ENCODE measurements around the gene PCDHA2. TPM values are rescaled to one million over a fixed set of nuclear protein-coding genes. Genes with fewer than 3 reads are reported as not detected.

The PCDHA2 gene
- 2.0 to 2.4 TPM (median 2.1 TPM) in 3 replicates for total RNA-seq (2021)
- Bru-seq, nascent RNA: percentile 52 among the genes with signal in this experiment
- long read RNA-seq, experiment 1, partial matches to known transcripts: 21 of 22 reads
- long read RNA-seq, experiment 1, other reads (novel, unspliced or antisense): 1 of 22 reads
- long read RNA-seq, experiment 2, partial matches to known transcripts: 0 of 2 reads
- long read RNA-seq, experiment 2, other reads (novel, unspliced or antisense): 2 of 2 reads
- long read RNA-seq, experiment 3: 0 reads

- ATAC-seq (peak; percentile 89), DNase-seq (ENCODE audit: low spot score) (no peak)
- Mint-ChIP-seq H3K9me3 (no peaks in the 10 kb centered on the region; the same call in 1 of the 2 replicates), H3K4me1 (peaks cover 4% of the 10 kb centered on the region; the same call in 1 of the 2 replicates), H3K4me3 (peak within 1 kb of the TSS; percentile 87), H3K36me3 (peaks cover 11% of the 10 kb centered on the region), H3K27ac (peak within 1 kb of the TSS; percentile 49; the same call in 1 of the 2 replicates), H3K27me3 (ENCODE audit: low read depth) (no peaks in the 10 kb centered on the region)
- CTCF ChIA-PET: interaction anchor here (0.6 to 4.2 kb wide), 31 partner anchors 10 to 327 kb away, joined by 3 to 91 read pairs (median 4); partner anchors contain the start of genes EIF4EBP3, PCDHA1, PCDHA10 and PCDHA11
- TF ChIP-seq ATF1 (CRISPR knock-in tag; IDR thresholded peaks at IDR 0.05) (no peak), E2F5 (CRISPR knock-in tag; IDR thresholded peaks at IDR 0.05) (no peak), CTCF (IDR thresholded peaks at IDR 0.05) (0 out of 2 replicates have a peak, but pooled peaks have one; percentile 10), PREB (CRISPR knock-in tag; IDR thresholded peaks at IDR 0.05; ENCODE audit: borderline replicate concordance) (no peak), FOXK1 (CRISPR knock-in tag; IDR thresholded peaks at IDR 0.05) (no peak), RORB (CRISPR knock-in tag; IDR thresholded peaks at IDR 0.05) (no peak), HMGXB4 (CRISPR knock-in tag; IDR thresholded peaks at IDR 0.05) (0 out of 2 replicates have a peak, but pooled peaks have one; percentile 37)
- POLR2A ChIA-PET: no interaction called here
These were observed at the start of gene PCDHA2 for GRCh38 chr5:140794595-140795258. Gene PCDHA2 (plus strand): TSS chr5:140794852.

DNA sequence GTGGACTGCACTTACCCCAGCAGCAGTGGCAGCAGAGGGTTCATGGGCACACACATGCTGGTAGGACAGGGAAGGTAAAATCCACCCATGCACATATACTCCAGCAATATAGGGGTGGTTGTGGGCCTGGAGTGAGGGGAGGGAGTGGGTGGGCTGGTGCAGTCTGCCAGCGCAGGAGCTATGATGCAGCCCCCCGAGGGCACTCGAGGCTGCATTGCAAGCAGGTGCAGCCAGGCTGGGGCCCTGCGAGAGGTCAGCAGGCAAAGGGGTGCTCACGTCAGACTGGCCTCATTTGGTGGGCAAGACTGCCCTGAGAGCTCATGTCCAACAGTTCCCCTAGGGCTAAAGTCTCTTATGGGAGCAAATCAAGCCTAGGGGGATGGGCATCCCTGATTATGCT, 41.1 kb upstream of the PCDHA2 start:
- peaks cover 48% of the 10 kb centered on the region for H3K27me3 Mint-ChIP-seq (ENCODE audit: low read depth)
- no peak overlapping the region for H3K4me3 Mint-ChIP-seq
- no peak for DNase-seq (ENCODE audit: low spot score)
- TF ChIP-seq ZNF396 (CRISPR knock-in tag; IDR thresholded peaks at IDR 0.05; ENCODE audit: borderline replicate concordance) (no peak), ZNF317 (CRISPR knock-in tag; IDR thresholded peaks at IDR 0.05; ENCODE audit: borderline replicate concordance, low read depth) (no peak), CDX4 (CRISPR knock-in tag; IDR thresholded peaks at IDR 0.05; ENCODE audit: borderline replicate concordance) (no peak), NFATC4 (CRISPR knock-in tag; IDR thresholded peaks at IDR 0.05) (no peak), SP1 (CRISPR knock-in tag; conservative IDR thresholded peaks at IDR 0.05) (no peak), CREB1 (CRISPR knock-in tag; IDR thresholded peaks at IDR 0.05) (no peak), TCF7 (CRISPR knock-in tag; IDR thresholded peaks at IDR 0.05; ENCODE audit: low read depth) (no peak)
- H3K27ac Mint-ChIP-seq: no peak overlapping the region
- ATAC-seq: no peak
- no peaks in the 10 kb centered on the region for H3K4me1 Mint-ChIP-seq
- ChIA-PET POLR2A (no interaction called here), CTCF (no interaction called here)
- peaks cover 12% of the 10 kb centered on the region for H3K36me3 Mint-ChIP-seq
- peaks cover 86% of the 10 kb centered on the region for H3K9me3 Mint-ChIP-seq

Measured in WTC11 (cell line).